GM23248 (cell line): ENCODE data around the gene HMCN1.

Source experiments
- EZH2 ChIP-seq: fragments of 200-600 bp; sonication (generic); IDR thresholded peaks from 2 replicates; pipeline ENCODE4 v1.6.1; 2018; ENCODE audit warnings: antibody characterized with exemption, mild to moderate bottlenecking; ENCODE audit not compliant: insufficient read depth, poor library complexity, severe bottlenecking
- EZH2phosphoT487 ChIP-seq: fragments of 200-600 bp; sonication (generic); IDR thresholded peaks from 2 replicates; pipeline ENCODE4 v1.6.1; 2018; ENCODE audit warnings: antibody characterized with exemption, moderate library complexity, mild to moderate bottlenecking, low read depth; ENCODE audit not compliant: insufficient read depth

DNA sequence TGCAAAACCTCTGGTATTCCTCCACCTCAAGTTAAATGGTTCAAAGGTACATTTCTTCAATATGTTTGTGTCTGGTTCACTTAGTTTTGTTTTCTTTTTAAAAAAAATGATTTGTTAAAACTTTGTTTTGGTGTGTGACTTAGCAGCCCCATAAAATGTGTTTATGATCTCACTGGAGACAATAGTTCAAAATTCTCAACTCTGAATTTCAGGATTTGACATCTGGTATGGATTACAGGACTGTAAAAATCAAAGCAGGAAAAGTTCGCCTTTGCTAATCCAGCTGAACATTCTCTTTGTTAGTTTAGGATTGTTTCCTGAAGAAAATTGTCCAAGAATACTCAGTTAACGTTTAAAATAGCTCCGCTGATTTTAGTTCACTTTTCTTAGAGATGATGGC lies 231.7 kb downstream of the HMCN1 start:
- TF ChIP-seq EZH2phosphoT487 (no peak), EZH2 (no peak)
